ENCODE data around the gene HOXD9.
A peak's percentile ranks its signal among the peaks of the same experiment; 100 is the strongest.

Gene HOXD9

DNA sequence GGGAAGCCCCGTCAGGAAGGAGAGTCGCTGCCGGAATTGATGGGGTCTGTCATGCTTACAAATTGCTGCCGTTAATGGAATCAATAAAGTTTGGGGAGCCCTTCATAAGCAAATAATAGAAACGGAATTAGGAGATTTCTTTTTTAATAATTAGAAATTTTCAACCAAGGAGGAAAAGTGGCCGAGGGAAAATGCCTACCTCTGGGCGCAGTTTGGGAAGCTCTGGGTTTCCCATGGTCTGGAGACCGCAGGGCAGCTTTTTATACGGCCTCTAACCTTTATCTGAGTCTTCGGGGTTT lies 40.0 kb upstream of the HOXD9 start:
- H3K27me3 ChIP-seq (ENCODE audit: insufficient read depth, insufficient read length): peaks cover 72% of the 10 kb centered on the region

DNA sequence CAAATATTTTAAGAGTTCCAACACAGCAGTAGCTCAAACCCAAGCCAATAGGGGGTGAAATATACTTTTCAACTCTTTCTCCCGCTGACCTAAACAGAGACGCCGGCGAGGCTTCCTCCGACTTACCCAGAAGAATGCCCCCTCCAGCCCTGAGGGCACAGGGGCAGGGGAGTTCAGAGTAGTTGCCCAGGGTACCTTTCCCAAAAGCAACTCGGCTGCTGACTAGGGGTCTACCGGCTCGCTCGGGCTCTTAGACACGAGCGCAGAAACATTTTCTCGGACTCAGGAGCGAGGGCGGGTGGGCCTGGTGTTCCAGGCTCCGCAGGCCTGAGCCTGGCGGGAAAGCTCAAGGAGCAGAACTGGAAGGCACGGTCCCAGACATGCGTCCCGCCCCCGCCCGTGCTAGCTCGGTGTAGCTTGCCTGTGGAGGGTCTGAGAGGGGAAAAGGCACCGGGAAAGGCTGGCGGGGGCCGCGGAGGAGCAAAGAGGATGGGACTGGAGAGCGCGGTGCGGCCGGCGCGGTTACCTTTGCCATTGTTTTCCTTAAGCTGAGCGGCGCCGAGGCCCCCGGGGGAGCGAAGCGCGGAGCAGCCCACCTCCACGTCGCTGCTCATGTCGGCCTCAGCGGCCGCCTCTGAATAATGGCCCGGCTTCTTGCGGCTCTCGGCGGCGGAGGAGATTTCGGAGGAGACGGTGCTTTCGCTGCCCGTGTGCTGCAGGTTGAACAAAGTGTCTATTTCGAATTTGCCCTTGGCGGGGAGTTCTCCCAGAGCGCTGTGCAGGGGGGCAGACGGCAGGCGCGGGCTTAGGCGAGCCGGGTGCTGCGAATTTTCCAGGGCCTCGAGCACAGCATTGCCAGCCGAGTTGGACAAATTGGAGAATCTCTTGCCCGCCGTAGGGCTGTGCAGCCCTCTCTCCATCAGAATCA lies 39.4 kb upstream of the HOXD9 start:
- no peaks in the 10 kb centered on the region for H3K4me1 ChIP-seq (ENCODE audit: insufficient read depth, insufficient read length)
- H3K4me3 ChIP-seq (ENCODE audit: insufficient read length, low read depth): no peak overlapping the region
- DNase-seq (ENCODE audit: low read depth, low spot score): no peak
- TF ChIP-seq YY1 (IDR thresholded peaks at IDR 0.05; ENCODE audit: insufficient read depth, insufficient read length) (no peak), ZNF274 (IDR thresholded peaks at IDR 0.05; ENCODE audit: low read depth, low read length) (no peak), SUZ12 (IDR thresholded peaks at IDR 0.05; ENCODE audit: extremely low read depth, insufficient read depth, insufficient read length) (peak; percentile 34)
- H3K9ac ChIP-seq (ENCODE audit: insufficient read length, low read depth): peak overlapping the region; percentile 2
- H3K27me3 ChIP-seq (ENCODE audit: insufficient read depth, insufficient read length): peaks cover 78% of the 10 kb centered on the region
- no peaks in the 10 kb centered on the region for H3K36me3 ChIP-seq (ENCODE audit: insufficient read depth, insufficient read length, low read length)
- H3K9me3 ChIP-seq (ENCODE audit: insufficient read depth, low read length): peaks cover 38% of the 10 kb centered on the region

More for the DNA sequence above, 40.0 kb upstream of the HOXD9 start:
- Histone ChIP-seq H3K9ac (ENCODE audit: insufficient read length, low read depth) (no peak overlapping the region), H3K9me3 (ENCODE audit: insufficient read depth, low read length) (peaks cover 39% of the 10 kb centered on the region), H3K36me3 (ENCODE audit: insufficient read depth, insufficient read length, low read length) (no peaks in the 10 kb centered on the region), H3K4me1 (ENCODE audit: insufficient read depth, insufficient read length) (no peaks in the 10 kb centered on the region), H3K4me3 (ENCODE audit: insufficient read length, low read depth) (no peak overlapping the region)
- TF ChIP-seq YY1 (IDR thresholded peaks at IDR 0.05; ENCODE audit: insufficient read depth, insufficient read length) (no peak), ZNF274 (IDR thresholded peaks at IDR 0.05; ENCODE audit: low read depth, low read length) (no peak), SUZ12 (IDR thresholded peaks at IDR 0.05; ENCODE audit: extremely low read depth, insufficient read depth, insufficient read length) (no peak)
- DNase-seq (ENCODE audit: low read depth, low spot score): no peak

DNA sequence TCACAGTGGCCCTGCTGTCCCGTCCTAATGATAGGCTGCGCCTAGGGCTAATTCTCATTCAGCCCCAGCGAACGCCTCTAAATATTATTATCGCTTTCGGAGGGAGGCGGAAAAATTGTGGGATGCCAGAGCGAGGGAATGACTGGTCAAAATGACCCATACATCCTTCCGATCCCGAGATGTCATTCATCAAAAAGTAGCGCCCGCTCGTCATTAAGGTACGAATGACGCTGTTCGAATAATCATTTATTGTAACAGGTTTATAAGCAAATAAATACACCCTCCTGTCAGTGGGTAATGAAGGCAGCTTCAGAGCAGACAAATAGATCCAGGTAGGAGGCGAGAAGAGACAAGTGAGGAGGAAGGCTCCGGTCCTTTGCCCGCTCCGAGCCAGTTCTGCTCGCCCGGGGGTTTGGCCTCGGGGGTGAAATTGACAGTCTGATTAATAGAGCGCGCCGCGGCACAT lies 38.7 kb upstream of the HOXD9 start, which contains the start of gene EVX2:
TSS of gene EVX2 (minus strand) at position 167 of the 466 bp plus-strand sequence. CDS start 186 bp downstream, outside the sequence.
- no peaks in the 10 kb centered on the region for H3K36me3 ChIP-seq (ENCODE audit: insufficient read depth, insufficient read length, low read length)
- peak within 1 kb of the TSS; percentile 2 for H3K9ac ChIP-seq (ENCODE audit: insufficient read length, low read depth)
- DNase-seq (ENCODE audit: low read depth, low spot score): no peak
- H3K27me3 ChIP-seq (ENCODE audit: insufficient read depth, insufficient read length): peaks cover 86% of the 10 kb centered on the region
- no peak for TF ChIP-seq ZNF274 (IDR thresholded peaks at IDR 0.05; ENCODE audit: low read depth, low read length)
- no peak for TF ChIP-seq YY1 (IDR thresholded peaks at IDR 0.05; ENCODE audit: insufficient read depth, insufficient read length)
- no peak for TF ChIP-seq SUZ12 (IDR thresholded peaks at IDR 0.05; ENCODE audit: extremely low read depth, insufficient read depth, insufficient read length)
- H3K9me3 ChIP-seq (ENCODE audit: insufficient read depth, low read length): peaks cover 31% of the 10 kb centered on the region
- H3K4me3 ChIP-seq (ENCODE audit: insufficient read length, low read depth): no peak within 1 kb of the TSS
- H3K4me1 ChIP-seq (ENCODE audit: insufficient read depth, insufficient read length): peaks cover 3% of the 10 kb centered on the region

DNA sequence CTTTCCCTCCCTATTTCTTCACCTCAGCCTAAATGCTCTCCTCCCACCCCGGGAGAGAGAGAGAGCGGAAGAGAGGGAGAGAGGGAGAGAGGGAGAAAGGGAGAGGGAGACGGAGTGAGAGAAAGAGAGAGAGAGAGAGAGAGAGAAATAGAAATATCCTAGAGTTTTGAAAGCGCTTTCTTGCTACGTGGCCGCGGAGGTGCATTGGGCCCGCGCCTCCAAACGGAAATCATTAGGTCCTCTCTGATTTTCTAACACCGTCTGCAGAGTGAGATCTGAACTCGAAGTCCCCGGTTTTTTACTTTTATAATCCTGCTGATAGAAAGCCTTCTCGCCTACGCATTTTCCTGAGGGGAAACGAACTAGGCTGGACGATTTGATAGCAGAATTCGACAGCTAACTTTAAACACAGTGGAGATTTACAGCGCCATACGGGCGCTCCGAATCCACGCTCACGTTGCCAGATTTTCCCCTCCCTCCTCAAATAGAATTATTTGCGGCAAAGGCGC lies 37.9 kb upstream of the HOXD9 start:
- peaks cover 3% of the 10 kb centered on the region for H3K4me1 ChIP-seq (ENCODE audit: insufficient read depth, insufficient read length)
- H3K27me3 ChIP-seq (ENCODE audit: insufficient read depth, insufficient read length): peaks cover 94% of the 10 kb centered on the region
- no peaks in the 10 kb centered on the region for H3K36me3 ChIP-seq (ENCODE audit: insufficient read depth, insufficient read length, low read length)
- peak overlapping the region; percentile 63 for H3K4me3 ChIP-seq (ENCODE audit: insufficient read length, low read depth)
- no peak for DNase-seq (ENCODE audit: low read depth, low spot score)
- TF ChIP-seq SUZ12 (IDR thresholded peaks at IDR 0.05; ENCODE audit: extremely low read depth, insufficient read depth, insufficient read length) (peak; percentile 5), ZNF274 (IDR thresholded peaks at IDR 0.05; ENCODE audit: low read depth, low read length) (no peak)
- peak overlapping the region; percentile 44 for H3K9ac ChIP-seq (ENCODE audit: insufficient read length, low read depth)
- peaks cover 22% of the 10 kb centered on the region for H3K9me3 ChIP-seq (ENCODE audit: insufficient read depth, low read length)

DNA sequence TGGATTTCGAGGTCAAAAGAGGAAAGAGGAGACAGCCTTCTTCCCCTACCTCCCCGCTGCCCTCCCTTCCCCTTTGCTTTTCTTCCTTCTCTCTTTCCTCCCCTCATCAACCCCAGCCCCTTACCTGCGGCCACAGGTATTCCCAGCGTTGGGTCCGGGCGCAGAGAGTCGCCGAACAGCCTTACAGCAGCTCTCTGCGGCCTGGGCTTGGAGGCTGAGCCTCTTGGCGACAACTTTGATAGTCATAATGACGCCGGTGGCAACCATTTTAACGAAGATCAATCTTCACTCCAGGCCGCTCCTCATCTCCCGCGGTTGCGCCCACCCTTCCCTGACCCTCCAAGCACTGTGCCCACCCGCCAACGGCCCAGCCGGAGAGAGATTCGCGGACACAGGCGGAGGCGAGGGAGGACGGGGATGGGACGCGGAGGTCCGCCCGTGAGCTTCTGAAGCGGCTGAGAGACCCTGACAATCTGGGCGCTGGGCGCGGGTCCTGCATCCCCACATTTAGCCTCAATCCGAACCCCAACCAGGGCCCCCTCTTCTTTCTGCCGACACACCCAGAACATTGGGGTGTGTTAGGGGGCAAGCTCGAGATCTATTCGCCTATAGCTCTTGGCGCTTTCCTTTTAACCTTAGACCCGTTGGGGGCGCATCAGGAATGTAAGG lies 37.3 kb upstream of the HOXD9 start:
- H3K4me3 ChIP-seq (ENCODE audit: insufficient read length, low read depth): peak overlapping the region; percentile 63
- H3K4me1 ChIP-seq (ENCODE audit: insufficient read depth, insufficient read length): peaks cover 3% of the 10 kb centered on the region
- TF ChIP-seq YY1 (IDR thresholded peaks at IDR 0.05; ENCODE audit: insufficient read depth, insufficient read length) (no peak), SUZ12 (IDR thresholded peaks at IDR 0.05; ENCODE audit: extremely low read depth, insufficient read depth, insufficient read length) (peak; percentile 36)
- H3K36me3 ChIP-seq (ENCODE audit: insufficient read depth, insufficient read length, low read length): no peaks in the 10 kb centered on the region
- H3K27me3 ChIP-seq (ENCODE audit: insufficient read depth, insufficient read length): peaks cover 100% of the 10 kb centered on the region
- peaks cover 21% of the 10 kb centered on the region for H3K9me3 ChIP-seq (ENCODE audit: insufficient read depth, low read length)
- peak overlapping the region; percentile 44 for H3K9ac ChIP-seq (ENCODE audit: insufficient read length, low read depth)
- DNase-seq (ENCODE audit: low read depth, low spot score): no peak

DNA sequence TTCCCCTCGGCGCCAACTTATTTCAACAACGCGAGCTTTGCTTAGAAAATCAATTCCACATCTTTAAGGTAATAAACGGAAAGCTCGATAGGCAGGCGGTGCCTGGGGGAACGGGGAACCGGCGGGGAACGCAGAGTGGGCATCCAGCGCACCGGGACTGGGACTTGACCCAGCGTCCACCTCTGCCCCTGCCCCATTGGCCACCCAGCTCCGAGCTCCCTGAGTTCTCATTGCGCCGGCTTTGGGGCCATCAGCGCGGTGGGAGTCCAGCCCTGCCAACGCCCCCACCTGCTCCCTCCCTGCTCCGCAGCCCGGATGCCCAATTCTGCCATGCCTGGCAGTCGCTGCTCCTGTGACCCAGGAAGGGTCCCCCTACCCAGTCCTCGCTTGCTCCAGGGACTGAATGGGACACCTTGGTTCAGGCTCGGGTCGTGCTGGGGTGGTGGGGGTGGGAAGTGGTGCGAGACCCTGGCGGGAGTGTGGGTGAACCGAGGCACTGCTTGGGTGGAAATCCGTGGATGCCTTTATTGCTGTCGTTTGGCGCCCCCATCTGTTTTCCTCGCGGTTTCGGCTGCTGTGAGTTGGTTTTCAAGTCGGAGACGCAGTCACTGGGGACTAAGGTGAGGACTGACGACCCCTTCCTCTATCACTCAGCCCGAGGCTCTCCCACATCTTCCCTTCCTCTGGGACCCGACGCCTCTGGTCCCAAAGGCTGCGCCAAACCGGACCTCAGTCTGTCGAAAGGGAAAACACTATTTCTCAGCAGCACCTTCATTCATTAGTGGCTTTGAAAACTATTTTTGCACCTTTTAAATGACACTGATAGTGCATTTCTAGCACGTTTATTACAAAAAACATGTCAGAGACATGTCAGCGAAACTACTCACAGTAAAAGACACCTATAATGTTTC lies 36.4 kb upstream of the HOXD9 start:
- DNase-seq (ENCODE audit: low read depth, low spot score): no peak
- Histone ChIP-seq H3K9ac (ENCODE audit: insufficient read length, low read depth) (peak overlapping the region; percentile 36), H3K9me3 (ENCODE audit: insufficient read depth, low read length) (peaks cover 15% of the 10 kb centered on the region), H3K36me3 (ENCODE audit: insufficient read depth, insufficient read length, low read length) (no peaks in the 10 kb centered on the region), H3K27me3 (ENCODE audit: insufficient read depth, insufficient read length) (peaks cover 100% of the 10 kb centered on the region), H3K4me1 (ENCODE audit: insufficient read depth, insufficient read length) (peaks cover 3% of the 10 kb centered on the region), H3K4me3 (ENCODE audit: insufficient read length, low read depth) (peak overlapping the region; percentile 63)
- TF ChIP-seq YY1 (IDR thresholded peaks at IDR 0.05; ENCODE audit: insufficient read depth, insufficient read length) (no peak), SUZ12 (IDR thresholded peaks at IDR 0.05; ENCODE audit: extremely low read depth, insufficient read depth, insufficient read length) (peak; percentile 10)
